H1 (cell line): ENCODE measurements around the gene PAPOLA.

Source experiments
- CBX8 ChIP-seq: fragments of 300-800, 300-1000 bp; sonication (generic); IDR thresholded peaks from 2 replicates; pipeline ENCODE4 v1.7.1; 2016; ENCODE audit warnings: low read depth, low read length, borderline replicate concordance
- CHD2 ChIP-seq: IDR thresholded peaks from 2 replicates; pipeline ENCODE4 v1.6.1; 2012; ENCODE audit warnings: low read length, improper control_type of control experiment
- CTCF ChIP-seq, 3 experiments: IDR thresholded peaks; 1 replicate in 2 of 3; 2 replicates in 1 of 3; pipeline versions ENCODE4 v1.5.1 to v1.6.1; 2011; ENCODE audit warnings: low read length in 3 of 3, mild to moderate bottlenecking in 3 of 3, inconsistent platforms in 2 of 3, low read depth in 1 of 3, moderate library complexity in 1 of 3; ENCODE audit not compliant: insufficient read depth in 1 of 3; ENCODE audit errors: control extremely low read depth in 1 of 3
- JUN ChIP-seq: IDR thresholded peaks from 2 replicates; pipeline ENCODE4 v1.6.1; 2011; ENCODE audit warnings: low read depth, mild to moderate bottlenecking, improper control_type of control experiment, low read length
- MAX ChIP-seq: IDR thresholded peaks from 2 replicates; pipeline ENCODE4 v1.6.1; 2012; ENCODE audit warnings: inconsistent platforms
- POLR2A ChIP-seq, 2 experiments: IDR thresholded peaks; 1 replicate in 1 of 2; 2 replicates in 1 of 2; pipeline ENCODE4 v1.6.1; 2011; ENCODE audit warnings: low read depth in 2 of 2, low read length in 2 of 2, mild to moderate bottlenecking in 2 of 2; ENCODE audit errors: control extremely low read depth in 1 of 2
- POU5F1 ChIP-seq: IDR thresholded peaks from 2 replicates; pipeline ENCODE4 v1.6.1; 2011; ENCODE audit warnings: low read depth, mild to moderate bottlenecking, low read length, moderate library complexity
- SRF ChIP-seq: IDR thresholded peaks from 2 replicates; pipeline ENCODE4 v1.6.1; 2011; ENCODE audit warnings: mild to moderate bottlenecking, low read depth, low read length, moderate library complexity
- TAF1 ChIP-seq: IDR thresholded peaks from 2 replicates; pipeline ENCODE4 v1.6.1; 2011; ENCODE audit warnings: mild to moderate bottlenecking, low read depth, low read length
- YY1 ChIP-seq: IDR thresholded peaks from 2 replicates; pipeline ENCODE4 v1.6.1; 2011; ENCODE audit warnings: low read depth, mild to moderate bottlenecking, low read length

- no peak for TF ChIP-seq MAX
- TF ChIP-seq POU5F1, result no peak
- TF ChIP-seq JUN, result no peak
- TF ChIP-seq SRF, result no peak
- TF ChIP-seq CTCF (IDR thresholded peaks at IDR 0.05; ENCODE audit: control extremely low read depth in 1 of 3, insufficient read depth in 1 of 3, low read depth in 1 of 3, low read length in 3 of 3), result no peak
- no peak for TF ChIP-seq CHD2
- TF ChIP-seq YY1, result no peak
- TF ChIP-seq POLR2A (IDR thresholded peaks at IDR 0.05; ENCODE audit: control extremely low read depth in 1 of 2, low read depth in 2 of 2, low read length in 2 of 2), result no peak
- TF ChIP-seq CBX8, result no peak
- no peak for TF ChIP-seq TAF1
These were observed 78.8 kb downstream of the PAPOLA start for GRCh38 chr14:96581026-96581425.
